HEK293 (cell line): Measurements from ENCODE around the gene ANKRD28.
A peak's percentile ranks its signal among the peaks of the same experiment; 100 is the strongest.

ENCODE experiments used
- CTCF ChIA-PET: fragments of 350-600 bp; formaldehyde crosslinking; extraction: SDS; loops from one replicate; lab custom pipeline; 2021; ENCODE audit warnings: antibody characterized with exemption; lab: Yijun Ruan, JAX
- POLR2A ChIA-PET: fragments of 300-600 bp; formaldehyde crosslinking; extraction: SDS; loops from one replicate; lab custom pipeline; 2020; ENCODE audit warnings: antibody characterized with exemption, inconsistent platforms; lab: Yijun Ruan, JAX
- H3K27ac ChIP-seq: fragments of 200-500 bp; sonication (Bioruptor generic); 2 replicates; pipeline ENCODE4 v1.5.1; 2014; ENCODE audit warnings: low read depth, low read length, control low read depth, inconsistent platforms; ENCODE audit errors: extremely low read depth
- H3K36me3 ChIP-seq, 2 experiments: fragments of 200-500 bp in 1 of 2; sonication (Bioruptor generic) in 1 of 2; 1 replicate in 1 of 2; 2 replicates in 1 of 2; pipeline ENCODE4 v1.5.1; 2014 to 2017; ENCODE audit warnings: inconsistent platforms in 2 of 2, low read length in 2 of 2; ENCODE audit not compliant: control insufficient read depth in 2 of 2, insufficient read depth in 1 of 2
- H3K4me1 ChIP-seq: fragments of 200-500 bp; sonication (Bioruptor generic); 2 replicates; pipeline ENCODE4 v1.5.1; 2014; ENCODE audit warnings: mild to moderate bottlenecking, low read length, inconsistent platforms; ENCODE audit not compliant: control insufficient read depth, insufficient read depth
- H3K4me3 ChIP-seq: 2 replicates; pipeline ENCODE4 v1.5.1; 2011; ENCODE audit warnings: low read depth, mild to moderate bottlenecking, control low read depth, low read length, moderate library complexity
- H3K9me3 ChIP-seq: fragments of 200-500 bp; sonication (Bioruptor generic); 2 replicates; pipeline ENCODE4 v1.5.1; 2014; ENCODE audit warnings: low read depth, low read length, inconsistent platforms; ENCODE audit not compliant: control insufficient read depth, insufficient read depth
- GLIS1 ChIP-seq: fragments of 450-650 bp; formaldehyde crosslinking; IDR thresholded peaks from 2 replicates; pipeline ENCODE4 v1.5.1; 2016; ENCODE audit warnings: missing biosample characterization, missing genetic modification characterization
- HOXC10 ChIP-seq: sonication (generic); formaldehyde crosslinking; IDR thresholded peaks from 2 replicates; pipeline ENCODE4 v1.8.1; 2023; ENCODE audit warnings: mild to moderate bottlenecking, missing genetic modification reagents
- PRDM6 ChIP-seq: fragments of 450-650 bp; formaldehyde crosslinking; IDR thresholded peaks from 2 replicates; pipeline ENCODE4 v1.5.1; 2017; ENCODE audit warnings: missing biosample characterization, missing genetic modification characterization
- ZBTB17 ChIP-seq: fragments of 450-650 bp; formaldehyde crosslinking; IDR thresholded peaks from 2 replicates; pipeline ENCODE4 v1.5.1; 2016; ENCODE audit warnings: missing biosample characterization, missing genetic modification characterization
- ZBTB49 ChIP-seq: fragments of 450-650 bp; formaldehyde crosslinking; IDR thresholded peaks from 2 replicates; pipeline ENCODE4 v1.5.1; 2016; ENCODE audit warnings: missing biosample characterization, missing genetic modification characterization, low read depth
- ZFHX2 ChIP-seq: fragments of 450-650 bp; formaldehyde crosslinking; conservative IDR thresholded peaks from 2 replicates; pipeline ENCODE4 v1.5.1; 2016; ENCODE audit warnings: missing biosample characterization, missing genetic modification characterization
- ZNF132 ChIP-seq: fragments of 450-650 bp; formaldehyde crosslinking; IDR thresholded peaks from 2 replicates; pipeline ENCODE4 v1.5.1; 2017; ENCODE audit warnings: missing biosample characterization, missing genetic modification characterization, borderline replicate concordance
- ZNF223 ChIP-seq: fragments of 450-650 bp; formaldehyde crosslinking; IDR thresholded peaks from 2 replicates; pipeline ENCODE4 v1.5.1; 2016; ENCODE audit warnings: missing biosample characterization, missing genetic modification characterization
- ZNF23 ChIP-seq: fragments of 450-650 bp; formaldehyde crosslinking; IDR thresholded peaks from 2 replicates; pipeline ENCODE4 v1.5.1; 2016; ENCODE audit warnings: missing biosample characterization, missing genetic modification characterization, borderline replicate concordance
- ZNF292 ChIP-seq: fragments of 450-650 bp; formaldehyde crosslinking; IDR thresholded peaks from 2 replicates; pipeline ENCODE4 v1.5.1; 2016; ENCODE audit warnings: low read depth, missing biosample characterization, missing genetic modification characterization, borderline replicate concordance
- ZNF600 ChIP-seq: fragments of 450-650 bp; formaldehyde crosslinking; IDR thresholded peaks from 2 replicates; pipeline ENCODE4 v1.5.1; 2016; ENCODE audit warnings: missing biosample characterization, missing genetic modification characterization
- ZNF623 ChIP-seq: fragments of 450-650 bp; formaldehyde crosslinking; IDR thresholded peaks from 2 replicates; pipeline ENCODE4 v1.5.1; 2016; ENCODE audit warnings: missing biosample characterization, missing genetic modification characterization
- ZNF645 ChIP-seq: fragments of 450-650 bp; formaldehyde crosslinking; IDR thresholded peaks from 2 replicates; pipeline ENCODE4; 2016; ENCODE audit warnings: missing biosample characterization, missing genetic modification characterization
- ZNF843 ChIP-seq: fragments of 450-650 bp; formaldehyde crosslinking; IDR thresholded peaks from 2 replicates; pipeline ENCODE4 v1.5.1; 2016; ENCODE audit warnings: missing biosample characterization, missing genetic modification characterization
- TF ChIP-seq, protein P1 (sequence below): fragments of 450-650 bp; formaldehyde crosslinking; IDR thresholded peaks from 2 replicates; pipeline ENCODE4 v1.5.1; 2016; ENCODE audit warnings: missing biosample characterization, missing genetic modification characterization
- TF ChIP-seq, protein P2 (sequence below): fragments of 450-650 bp; formaldehyde crosslinking; IDR thresholded peaks from 2 replicates; pipeline ENCODE4 v1.5.1; 2017; ENCODE audit warnings: missing biosample characterization, mild to moderate bottlenecking, missing genetic modification characterization, moderate library complexity
- TF ChIP-seq, protein P3 (sequence below): fragments of 450-650 bp; formaldehyde crosslinking; IDR thresholded peaks from 2 replicates; pipeline ENCODE4 v1.5.1; 2016; ENCODE audit warnings: missing biosample characterization, missing genetic modification characterization

The ANKRD28 gene

DNA sequence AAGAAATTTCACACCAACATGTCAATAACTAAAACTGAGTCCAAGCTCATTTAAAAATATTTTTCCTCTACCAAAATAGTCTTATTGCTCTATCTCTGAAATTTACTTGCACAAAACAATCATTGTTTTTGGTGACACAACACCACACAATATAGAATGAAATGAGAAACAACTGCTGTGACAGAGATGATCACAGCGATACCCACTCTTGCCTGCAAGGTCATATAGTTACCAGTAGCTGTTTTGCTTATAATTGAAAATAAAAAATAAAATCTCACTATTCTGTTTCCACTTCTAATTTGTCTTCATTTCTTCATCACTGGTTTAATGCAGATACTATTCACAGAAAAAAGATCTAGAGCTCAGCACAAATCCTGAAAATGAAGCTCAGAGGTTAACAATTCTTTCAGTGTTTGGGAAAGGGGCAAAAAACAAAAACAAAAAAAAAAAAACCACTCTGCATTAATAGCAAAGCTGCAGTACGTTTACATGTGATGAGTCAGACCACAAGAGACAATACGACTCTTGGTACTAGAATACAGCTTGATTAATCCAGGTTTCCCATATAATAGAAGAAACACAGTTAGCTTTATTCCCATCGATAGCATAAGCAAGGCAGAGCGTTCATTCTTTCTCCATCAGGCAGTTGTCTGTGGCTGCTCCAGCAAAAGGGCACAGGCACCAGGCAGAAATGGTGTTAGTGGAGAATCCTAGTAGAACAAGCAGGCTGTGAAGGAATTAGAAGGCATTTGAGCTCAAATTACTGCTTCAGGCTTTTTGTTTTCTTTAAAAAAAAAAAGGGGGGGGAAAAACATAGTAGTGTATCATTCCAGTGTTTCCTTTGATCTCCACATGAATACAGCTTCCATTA lies 773 bp downstream of the ANKRD28 start (continued):
- TF ChIP-seq, protein P1, sequence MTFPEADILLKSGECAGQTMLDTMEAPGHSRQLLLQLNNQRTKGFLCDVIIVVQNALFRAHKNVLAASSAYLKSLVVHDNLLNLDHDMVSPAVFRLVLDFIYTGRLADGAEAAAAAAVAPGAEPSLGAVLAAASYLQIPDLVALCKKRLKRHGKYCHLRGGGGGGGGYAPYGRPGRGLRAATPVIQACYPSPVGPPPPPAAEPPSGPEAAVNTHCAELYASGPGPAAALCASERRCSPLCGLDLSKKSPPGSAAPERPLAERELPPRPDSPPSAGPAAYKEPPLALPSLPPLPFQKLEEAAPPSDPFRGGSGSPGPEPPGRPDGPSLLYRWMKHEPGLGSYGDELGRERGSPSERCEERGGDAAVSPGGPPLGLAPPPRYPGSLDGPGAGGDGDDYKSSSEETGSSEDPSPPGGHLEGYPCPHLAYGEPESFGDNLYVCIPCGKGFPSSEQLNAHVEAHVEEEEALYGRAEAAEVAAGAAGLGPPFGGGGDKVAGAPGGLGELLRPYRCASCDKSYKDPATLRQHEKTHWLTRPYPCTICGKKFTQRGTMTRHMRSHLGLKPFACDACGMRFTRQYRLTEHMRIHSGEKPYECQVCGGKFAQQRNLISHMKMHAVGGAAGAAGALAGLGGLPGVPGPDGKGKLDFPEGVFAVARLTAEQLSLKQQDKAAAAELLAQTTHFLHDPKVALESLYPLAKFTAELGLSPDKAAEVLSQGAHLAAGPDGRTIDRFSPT (tag by site-specific recombination) = no peak
- TF ChIP-seq ZNF645 (tag by site-specific recombination) (no peak), ZBTB17 (tag by site-specific recombination) (no peak; the same call in 1 of the 2 replicates), GLIS1 (tag by site-specific recombination) (no peak), ZFHX2 (tag by site-specific recombination) (no peak), ZNF132 (tag by site-specific recombination) (no peak), ZNF23 (no peak), PRDM6 (tag by site-specific recombination) (0 out of 2 replicates have a peak, but pooled peaks have one; percentile 1), ZNF600 (tag by site-specific recombination) (peak; percentile 84), ZNF843 (tag by site-specific recombination) (no peak), ZBTB49 (tag by site-specific recombination) (no peak), HOXC10 (CRISPR knock-in tag) (no peak), ZNF223 (tag by site-specific recombination) (peak; percentile 40; the same call in 1 of the 2 replicates), ZNF623 (no peak), ZNF292 (tag by site-specific recombination) (no peak)
- TF ChIP-seq, protein P2, sequence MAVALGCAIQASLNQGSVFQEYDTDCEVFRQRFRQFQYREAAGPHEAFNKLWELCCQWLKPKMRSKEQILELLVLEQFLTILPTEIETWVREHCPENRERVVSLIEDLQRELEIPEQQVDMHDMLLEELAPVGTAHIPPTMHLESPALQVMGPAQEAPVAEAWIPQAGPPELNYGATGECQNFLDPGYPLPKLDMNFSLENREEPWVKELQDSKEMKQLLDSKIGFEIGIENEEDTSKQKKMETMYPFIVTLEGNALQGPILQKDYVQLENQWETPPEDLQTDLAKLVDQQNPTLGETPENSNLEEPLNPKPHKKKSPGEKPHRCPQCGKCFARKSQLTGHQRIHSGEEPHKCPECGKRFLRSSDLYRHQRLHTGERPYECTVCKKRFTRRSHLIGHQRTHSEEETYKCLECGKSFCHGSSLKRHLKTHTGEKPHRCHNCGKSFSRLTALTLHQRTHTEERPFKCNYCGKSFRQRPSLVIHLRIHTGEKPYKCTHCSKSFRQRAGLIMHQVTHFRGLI (tag by site-specific recombination) = no peak
- TF ChIP-seq, all 188 proteins: peak for 13

DNA sequence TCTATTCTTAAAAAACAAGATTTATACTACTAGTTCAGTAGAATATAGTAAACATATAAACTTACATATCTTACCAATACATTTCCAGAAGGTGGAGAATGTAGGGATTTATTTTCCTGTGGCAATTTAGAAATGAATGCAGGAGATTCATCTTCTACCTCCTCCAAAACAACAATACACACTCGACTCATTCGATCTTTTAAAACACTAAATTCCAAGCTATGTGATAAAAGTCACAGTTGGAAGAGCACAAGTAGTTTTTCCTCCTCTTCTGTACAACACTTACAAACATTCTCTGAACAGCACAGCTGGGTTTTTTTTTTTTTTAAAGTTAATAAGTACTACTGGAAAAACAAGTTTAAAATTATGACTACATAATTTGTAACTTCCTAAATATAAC lies 1.4 kb downstream of the ANKRD28 start:
- H3K36me3 ChIP-seq = peaks cover 5 to 6% of the 10 kb centered on the region in 2 experiments
- no peak overlapping the region for H3K27ac ChIP-seq
- TF ChIP-seq, protein P3, sequence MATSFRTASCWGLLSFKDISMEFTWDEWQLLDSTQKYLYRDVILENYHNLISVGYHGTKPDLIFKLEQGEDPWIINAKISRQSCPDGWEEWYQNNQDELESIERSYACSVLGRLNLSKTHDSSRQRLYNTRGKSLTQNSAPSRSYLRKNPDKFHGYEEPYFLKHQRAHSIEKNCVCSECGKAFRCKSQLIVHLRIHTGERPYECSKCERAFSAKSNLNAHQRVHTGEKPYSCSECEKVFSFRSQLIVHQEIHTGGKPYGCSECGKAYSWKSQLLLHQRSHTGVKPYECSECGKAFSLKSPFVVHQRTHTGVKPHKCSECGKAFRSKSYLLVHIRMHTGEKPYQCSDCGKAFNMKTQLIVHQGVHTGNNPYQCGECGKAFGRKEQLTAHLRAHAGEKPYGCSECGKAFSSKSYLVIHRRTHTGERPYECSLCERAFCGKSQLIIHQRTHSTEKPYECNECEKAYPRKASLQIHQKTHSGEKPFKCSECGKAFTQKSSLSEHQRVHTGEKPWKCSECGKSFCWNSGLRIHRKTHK (tag by site-specific recombination) = no peak
- peak; percentile 50 for TF ChIP-seq PRDM6 (tag by site-specific recombination)
- CTCF ChIA-PET = interaction anchor here (0.6 to 1.0 kb wide), 2 partner anchors 15 to 411 kb away, joined by 4 to 8 read pairs; no protein-coding TSS in a partner anchor
- POLR2A ChIA-PET = interaction anchor here (1.1 to 2.2 kb wide), 2 partner anchors 159 to 195 kb away, joined by 3 to 17 read pairs; partner anchors contain the start of genes BTD and HACL1
- no peaks in the 10 kb centered on the region for H3K9me3 ChIP-seq
- peaks cover 35% of the 10 kb centered on the region for H3K4me1 ChIP-seq
- H3K4me3 ChIP-seq = no peak overlapping the region
